ENCODE measurements around the gene SNRNP25.

DNA sequence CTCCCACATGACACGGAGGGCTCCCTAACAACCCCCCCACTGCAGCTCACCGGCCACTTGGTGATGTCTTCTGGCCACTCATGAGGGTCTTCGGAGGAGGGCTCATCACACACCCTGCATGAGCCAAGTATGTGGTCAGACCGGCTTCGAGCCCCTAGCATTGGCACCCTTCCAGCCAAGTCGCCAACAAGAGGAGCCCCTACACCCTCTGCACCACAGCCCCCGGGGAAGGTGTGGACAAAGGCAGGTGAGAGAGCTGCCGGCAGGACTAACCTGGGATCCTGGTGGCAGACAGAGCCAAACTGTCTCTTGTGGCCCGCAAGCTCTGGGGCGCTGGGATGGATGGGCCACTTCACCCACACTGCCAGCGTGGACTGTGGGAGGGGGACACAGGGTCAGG is 6.5 kb downstream of the SNRNP25 start:
- TF ChIP-seq, protein P1, sequence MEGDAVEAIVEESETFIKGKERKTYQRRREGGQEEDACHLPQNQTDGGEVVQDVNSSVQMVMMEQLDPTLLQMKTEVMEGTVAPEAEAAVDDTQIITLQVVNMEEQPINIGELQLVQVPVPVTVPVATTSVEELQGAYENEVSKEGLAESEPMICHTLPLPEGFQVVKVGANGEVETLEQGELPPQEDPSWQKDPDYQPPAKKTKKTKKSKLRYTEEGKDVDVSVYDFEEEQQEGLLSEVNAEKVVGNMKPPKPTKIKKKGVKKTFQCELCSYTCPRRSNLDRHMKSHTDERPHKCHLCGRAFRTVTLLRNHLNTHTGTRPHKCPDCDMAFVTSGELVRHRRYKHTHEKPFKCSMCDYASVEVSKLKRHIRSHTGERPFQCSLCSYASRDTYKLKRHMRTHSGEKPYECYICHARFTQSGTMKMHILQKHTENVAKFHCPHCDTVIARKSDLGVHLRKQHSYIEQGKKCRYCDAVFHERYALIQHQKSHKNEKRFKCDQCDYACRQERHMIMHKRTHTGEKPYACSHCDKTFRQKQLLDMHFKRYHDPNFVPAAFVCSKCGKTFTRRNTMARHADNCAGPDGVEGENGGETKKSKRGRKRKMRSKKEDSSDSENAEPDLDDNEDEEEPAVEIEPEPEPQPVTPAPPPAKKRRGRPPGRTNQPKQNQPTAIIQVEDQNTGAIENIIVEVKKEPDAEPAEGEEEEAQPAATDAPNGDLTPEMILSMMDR (IDR thresholded peaks at IDR 0.05): no peak
- TF ChIP-seq ZFX (IDR thresholded peaks at IDR 0.05; ENCODE audit: borderline replicate concordance): no peak

Data from 22Rv1 (cell line).